Parathyroid adenoma (tissue), 2 donors: Measurements from ENCODE around the gene SLC15A4.
"Not testable (repeated sequence)": the region's sequence is repeated elsewhere in the genome, so short reads cannot be mapped to it uniquely, and the experiment has no call there.

Experiments used
- H2AFZ ChIP-seq: fragments of 300-600 bp; sonication (generic); one replicate; pipeline ENCODE4 v1.7.0; 2017; ENCODE audit warnings: antibody characterized with exemption, mild to moderate bottlenecking
- H3K27ac ChIP-seq: fragments of 300-600 bp; sonication (generic); one replicate; pipeline ENCODE4 v1.7.0; 2017
- H3K27me3 ChIP-seq: fragments of 300-600 bp; sonication (generic); one replicate; pipeline ENCODE4 v1.7.0; 2017; ENCODE audit warnings: low read length; ENCODE audit not compliant: control insufficient read depth, insufficient read depth
- H3K36me3 ChIP-seq: fragments of 300-600 bp; sonication (generic); one replicate; pipeline ENCODE4 v1.7.0; 2017; ENCODE audit warnings: low read length; ENCODE audit not compliant: control insufficient read depth, insufficient read depth
- H3K4me1 ChIP-seq: fragments of 300-600 bp; sonication (generic); one replicate; pipeline ENCODE4 v1.7.0; 2017; ENCODE audit warnings: control low read depth
- H3K4me2 ChIP-seq: fragments of 300-600 bp; sonication (generic); one replicate; pipeline ENCODE4 v1.7.0; 2017; ENCODE audit warnings: low read length
- H3K4me3 ChIP-seq: fragments of 300-600 bp; sonication (generic); one replicate; pipeline ENCODE4 v1.7.0; 2017; ENCODE audit warnings: low read depth, low read length
- H3K79me2 ChIP-seq: fragments of 300-600 bp; sonication (generic); one replicate; pipeline ENCODE4 v1.7.0; 2017; ENCODE audit warnings: control low read depth
- H3K9ac ChIP-seq: fragments of 300-600 bp; sonication (generic); one replicate; pipeline ENCODE4 v1.7.0; 2017; ENCODE audit warnings: mild to moderate bottlenecking
- H3K9me3 ChIP-seq: fragments of 300-600 bp; sonication (generic); one replicate; pipeline ENCODE4 v1.7.0; 2017; ENCODE audit warnings: low read length; ENCODE audit not compliant: control insufficient read depth
- CTCF ChIP-seq: fragments of 300-600 bp; sonication (generic); IDR thresholded peaks from one replicate; pipeline ENCODE4 v1.7.0; 2017; ENCODE audit warnings: antibody characterized with exemption, mild to moderate bottlenecking
- donor health status: primary hyperparathyroidism.

SLC15A4 gene

GRCh38 chr12:128807161-128807724 is 16.5 kb downstream of the SLC15A4 start:
- no peaks in the 10 kb centered on the region for H3K9me3 ChIP-seq
- H3K9ac ChIP-seq, result no peak overlapping the region
- H3K4me1 ChIP-seq, result peaks cover 11% of the 10 kb centered on the region
- H3K79me2 ChIP-seq, result peaks cover 9% of the 10 kb centered on the region
- TF ChIP-seq CTCF, result no peak
- H3K27ac ChIP-seq, result no peak overlapping the region
- H2AFZ ChIP-seq, result no peak overlapping the region
- no peak overlapping the region for H3K4me2 ChIP-seq
- no peaks in the 10 kb centered on the region for H3K36me3 ChIP-seq
- no peak overlapping the region for H3K4me3 ChIP-seq
- H3K27me3 ChIP-seq, result no peaks in the 10 kb centered on the region

GRCh38 chr12:128806573-128806972 is 17.2 kb downstream of the SLC15A4 start:
- Histone ChIP-seq H3K9me3 (no peaks in the 10 kb centered on the region), H3K27ac (no peak overlapping the region), H3K4me1 (peaks cover 13% of the 10 kb centered on the region), H3K9ac (no peak overlapping the region), H3K4me2 (no peak overlapping the region), H3K27me3 (no peaks in the 10 kb centered on the region), H2AFZ (no peak overlapping the region), H3K4me3 (no peak overlapping the region), H3K36me3 (no peaks in the 10 kb centered on the region), H3K79me2 (peaks cover 12% of the 10 kb centered on the region)
- TF ChIP-seq CTCF, result no peak

GRCh38 chr12:128805406-128805805 is 18.4 kb downstream of the SLC15A4 start:
- not testable (repeated sequence) for H3K27ac ChIP-seq, H3K4me3 ChIP-seq, H2AFZ ChIP-seq, H3K9me3 ChIP-seq, H3K4me1 ChIP-seq, H3K36me3 ChIP-seq, H3K9ac ChIP-seq, H3K27me3 ChIP-seq, H3K4me2 ChIP-seq
- peaks cover 17% of the 10 kb centered on the region for H3K79me2 ChIP-seq

GRCh38 chr12:128804762-128805161 is 19.0 kb downstream of the SLC15A4 start:
- Histone ChIP-seq H3K9me3 (no peaks in the 10 kb centered on the region), H3K27ac (no peak overlapping the region), H3K4me3 (no peak overlapping the region), H3K9ac (no peak overlapping the region), H3K4me1 (peaks cover 3% of the 10 kb centered on the region), H3K4me2 (no peak overlapping the region), H3K27me3 (no peaks in the 10 kb centered on the region), H2AFZ (no peak overlapping the region), H3K79me2 (peaks cover 17% of the 10 kb centered on the region), H3K36me3 (no peaks in the 10 kb centered on the region)
- no peak for TF ChIP-seq CTCF

- H3K4me2 ChIP-seq, result no peak overlapping the region
- H3K9ac ChIP-seq, result no peak overlapping the region
- no peaks in the 10 kb centered on the region for H3K36me3 ChIP-seq
- H3K27me3 ChIP-seq, result no peaks in the 10 kb centered on the region
- no peak overlapping the region for H2AFZ ChIP-seq
- no peak for TF ChIP-seq CTCF
- peaks cover 3% of the 10 kb centered on the region for H3K4me1 ChIP-seq
- peaks cover 17% of the 10 kb centered on the region for H3K79me2 ChIP-seq
- no peaks in the 10 kb centered on the region for H3K9me3 ChIP-seq
- no peak overlapping the region for H3K27ac ChIP-seq
- H3K4me3 ChIP-seq, result no peak overlapping the region
Observed at GRCh38 chr12:128803788-128804187, 20.0 kb downstream of the SLC15A4 start.
